Thyroid gland (tissue), 4 donors: ENCODE data around the gene TMEM209.
"Not testable (repeated sequence)": the region's sequence is repeated elsewhere in the genome, so short reads cannot be mapped to it uniquely, and the experiment has no call there.

Source experiments
- CTCF ChIP-seq, 6 experiments: fragments of 200-600 bp in 3 of 6; fragments of 450-650 bp in 3 of 6; sonication (generic) in 3 of 6; IDR thresholded peaks; one replicate each; pipeline ENCODE4 v1.5.1; 2016 to 2019; ENCODE audit warnings: antibody characterized with exemption in 6 of 6, mild to moderate bottlenecking in 2 of 6, inconsistent platforms in 1 of 6, moderate library complexity in 1 of 6
- POLR2A ChIP-seq, 2 donors: fragments of 450-650 bp; IDR thresholded peaks; one replicate each; pipeline ENCODE4 v1.6.1; 2017; ENCODE audit warnings: antibody characterized with exemption in 2 of 2, mild to moderate bottlenecking in 2 of 2, moderate library complexity in 1 of 2

GRCh38 chr7:130229981-130230380, 24.8 kb upstream of the TMEM209 start:
- not testable (repeated sequence) for TF ChIP-seq CTCF, POLR2A (IDR thresholded peaks at IDR 0.05)
